NCI-H524 (cell line): ENCODE data around the gene PRKCQ.
A peak's percentile ranks its signal among the peaks of the same experiment; 100 is the strongest.
"Not testable (repeated sequence)": the region's sequence is repeated elsewhere in the genome, so short reads cannot be mapped to it uniquely, and the experiment has no call there.

ENCODE experiments used
- DNase-seq, 2 experiments: peaks; one replicate each; lab custom pipeline; 2025; lab: John Stamatoyannopoulos, UW

PRKCQ gene

GRCh38 chr10:6455592-6455991 lies 124.5 kb downstream of the PRKCQ start:
- no peak for DNase-seq

- DNase-seq = no peak
These were observed 133.4 kb downstream of the PRKCQ start for GRCh38 chr10:6446711-6447110.

- peak in 1 of 2 experiments; percentile 0 for DNase-seq
These were observed 134.3 kb downstream of the PRKCQ start for GRCh38 chr10:6445671-6446316.

- DNase-seq = not testable (repeated sequence)
These were observed 140.2 kb downstream of the PRKCQ start for GRCh38 chr10:6439875-6440274.

- DNase-seq = no peak
These were observed 148.2 kb downstream of the PRKCQ start for GRCh38 chr10:6431861-6432260.

GRCh38 chr10:6431186-6431585 lies 148.9 kb downstream of the PRKCQ start:
- no peak for DNase-seq

GRCh38 chr10:6430423-6430980 lies 149.6 kb downstream of the PRKCQ start:
- DNase-seq = no peak

GRCh38 chr10:6427357-6427959 lies 152.6 kb downstream of the PRKCQ start:
- DNase-seq = no peak

GRCh38 chr10:6426317-6426716 lies 153.8 kb downstream of the PRKCQ start:
- DNase-seq = no peak

GRCh38 chr10:6423413-6424170 lies 156.5 kb downstream of the PRKCQ start:
- no peak for DNase-seq

GRCh38 chr10:6423004-6423403 lies 157.1 kb downstream of the PRKCQ start:
- no peak for DNase-seq

GRCh38 chr10:6418613-6419216 lies 161.4 kb downstream of the PRKCQ start:
- DNase-seq = no peak

GRCh38 chr10:6418167-6418566 lies 161.9 kb downstream of the PRKCQ start:
- no peak for DNase-seq

GRCh38 chr10:6416892-6417512 lies 163.1 kb downstream of the PRKCQ start:
- DNase-seq = peak in 1 of 2 experiments; percentile 48

GRCh38 chr10:6411436-6411835 lies 168.6 kb downstream of the PRKCQ start:
- DNase-seq = no peak

GRCh38 chr10:6410830-6411229 lies 169.2 kb downstream of the PRKCQ start:
- DNase-seq = no peak

GRCh38 chr10:6409971-6410643 lies 170.0 kb downstream of the PRKCQ start:
- peak in 1 of 2 experiments; percentile 18 for DNase-seq

GRCh38 chr10:6408799-6409198 lies 171.3 kb downstream of the PRKCQ start:
- DNase-seq = no peak

GRCh38 chr10:6407034-6407721 lies 172.9 kb downstream of the PRKCQ start:
- no peak for DNase-seq

GRCh38 chr10:6406220-6407033 lies 173.6 kb downstream of the PRKCQ start:
- no peak for DNase-seq
